ENCODE measurements around the gene UPP2.

GRCh38 chr2:158095912-158096311 is 5.8 kb upstream of the UPP2 start:
- TF ChIP-seq POLR2A (IDR thresholded peaks at IDR 0.05) (no peak), CTCF (IDR thresholded peaks at IDR 0.05 in 4 of 5, conservative IDR thresholded peaks at IDR 0.05 in 1 of 5) (no peak)

Data from gastrocnemius medialis (tissue), 4 donors.